ENCODE data around the gene SLC25A11.

DNA sequence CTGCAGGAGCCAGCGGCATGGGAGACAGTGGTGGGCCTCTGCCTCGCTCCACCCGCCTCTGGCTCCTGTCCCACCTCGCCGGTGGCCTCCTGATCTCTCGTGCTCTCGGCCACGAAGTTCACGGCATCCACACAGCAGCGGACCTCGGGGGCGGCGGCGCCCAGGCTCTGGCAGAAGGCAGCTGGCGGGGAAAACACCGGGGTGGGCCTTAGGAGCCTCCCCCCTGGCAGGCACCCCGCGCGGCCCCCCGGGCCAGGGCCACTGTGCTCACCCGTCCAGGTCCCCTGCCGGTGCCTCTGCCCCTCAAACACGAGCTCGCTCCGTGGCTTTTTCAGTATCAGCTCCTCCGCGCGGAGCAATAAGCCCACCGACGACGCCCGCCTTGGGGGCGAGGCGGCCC, 40.9 kb downstream of the SLC25A11 start:
- TF ChIP-seq ELF1 (IDR thresholded peaks at IDR 0.05) (no peak), CTCF (IDR thresholded peaks at IDR 0.05) (no peak), GABPA (IDR thresholded peaks at IDR 0.05; ENCODE audit: low read depth) (no peak), TCF12 (IDR thresholded peaks at IDR 0.05) (no peak), NRF1 (IDR thresholded peaks at IDR 0.05; ENCODE audit: low read depth, low read length) (no peak), GATA2 (CRISPR knock-in tag; IDR thresholded peaks at IDR 0.05) (no peak), EP300 (IDR thresholded peaks at IDR 0.05; ENCODE audit: borderline replicate concordance in 1 of 2, low read depth in 1 of 2, low read length in 1 of 2) (no peak), MEF2A (IDR thresholded peaks at IDR 0.05; ENCODE audit: borderline replicate concordance, low read depth) (no peak), JUND (IDR thresholded peaks at IDR 0.05) (no peak), CHD2 (IDR thresholded peaks at IDR 0.05; ENCODE audit: low read length, partially characterized antibody) (no peak), RAD21 (IDR thresholded peaks at IDR 0.05; ENCODE audit: low read length) (no peak)
- TF ChIP-seq, protein P1, sequence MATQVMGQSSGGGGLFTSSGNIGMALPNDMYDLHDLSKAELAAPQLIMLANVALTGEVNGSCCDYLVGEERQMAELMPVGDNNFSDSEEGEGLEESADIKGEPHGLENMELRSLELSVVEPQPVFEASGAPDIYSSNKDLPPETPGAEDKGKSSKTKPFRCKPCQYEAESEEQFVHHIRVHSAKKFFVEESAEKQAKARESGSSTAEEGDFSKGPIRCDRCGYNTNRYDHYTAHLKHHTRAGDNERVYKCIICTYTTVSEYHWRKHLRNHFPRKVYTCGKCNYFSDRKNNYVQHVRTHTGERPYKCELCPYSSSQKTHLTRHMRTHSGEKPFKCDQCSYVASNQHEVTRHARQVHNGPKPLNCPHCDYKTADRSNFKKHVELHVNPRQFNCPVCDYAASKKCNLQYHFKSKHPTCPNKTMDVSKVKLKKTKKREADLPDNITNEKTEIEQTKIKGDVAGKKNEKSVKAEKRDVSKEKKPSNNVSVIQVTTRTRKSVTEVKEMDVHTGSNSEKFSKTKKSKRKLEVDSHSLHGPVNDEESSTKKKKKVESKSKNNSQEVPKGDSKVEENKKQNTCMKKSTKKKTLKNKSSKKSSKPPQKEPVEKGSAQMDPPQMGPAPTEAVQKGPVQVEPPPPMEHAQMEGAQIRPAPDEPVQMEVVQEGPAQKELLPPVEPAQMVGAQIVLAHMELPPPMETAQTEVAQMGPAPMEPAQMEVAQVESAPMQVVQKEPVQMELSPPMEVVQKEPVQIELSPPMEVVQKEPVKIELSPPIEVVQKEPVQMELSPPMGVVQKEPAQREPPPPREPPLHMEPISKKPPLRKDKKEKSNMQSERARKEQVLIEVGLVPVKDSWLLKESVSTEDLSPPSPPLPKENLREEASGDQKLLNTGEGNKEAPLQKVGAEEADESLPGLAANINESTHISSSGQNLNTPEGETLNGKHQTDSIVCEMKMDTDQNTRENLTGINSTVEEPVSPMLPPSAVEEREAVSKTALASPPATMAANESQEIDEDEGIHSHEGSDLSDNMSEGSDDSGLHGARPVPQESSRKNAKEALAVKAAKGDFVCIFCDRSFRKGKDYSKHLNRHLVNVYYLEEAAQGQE (IDR thresholded peaks at IDR 0.05; ENCODE audit: low read depth, low read length) = no peak
